ENCODE measurements around the gene PTPRJ. TPM values are rescaled to one million over a fixed set of nuclear protein-coding genes. Genes with fewer than 3 reads are reported as not detected.

Gene PTPRJ
- total and polyA plus RNA-seq, 7 donors = 2.4 to 23.3 (median 10.2) TPM

- 1% methylated on average over 82 of the region's 82 CpGs for WGBS, 2 donors
- Histone ChIP-seq H3K4me3 (peak overlapping the region; percentile 66 to 94 (median 84)), H3K27ac (peak overlapping the region; percentile 68 to 85 (median 74)), H3K27me3 (no peaks in the 10 kb centered on the region), H3K36me3 (no peaks in the 10 kb centered on the region), H3K9me3 (no peaks in the 10 kb centered on the region), H3K4me1 (peaks cover 0 to 20% (median 15%) of the 10 kb centered on the region in 4 donors)
- intact Hi-C loops (cut with DNase I) = loop anchor here (2.0 to 10.0 kb wide), 2 partner anchors 84 to 128 kb away; no protein-coding TSS in a partner anchor
- DNase-seq = peak; percentile 67
- no peak for TF ChIP-seq POLR2AphosphoS5 (IDR thresholded peaks at IDR 0.05)
- no peak for TF ChIP-seq CTCF (IDR thresholded peaks at IDR 0.05)
- no peak for TF ChIP-seq POLR2A (IDR thresholded peaks at IDR 0.05)
- TF ChIP-seq EP300 (IDR thresholded peaks at IDR 0.05) = no peak
Observed at GRCh38 chr11:47980907-47981621, 705 bp downstream of the PTPRJ start.

- no peak for DNase-seq
- Histone ChIP-seq H3K4me1 (peaks cover 0 to 20% (median 15%) of the 10 kb centered on the region in 4 donors), H3K27ac (peak overlapping the region; percentile 68 to 85 (median 74)), H3K9me3 (no peaks in the 10 kb centered on the region), H3K4me3 (peak overlapping the region; percentile 66 to 94 (median 84)), H3K27me3 (no peaks in the 10 kb centered on the region), H3K36me3 (no peaks in the 10 kb centered on the region)
- WGBS, 2 donors = 37 to 50% methylated on average over 17 of the region's 17 CpGs
- intact Hi-C loops (cut with DNase I) = loop anchor here (2.0 to 10.0 kb wide), 2 partner anchors 83 to 127 kb away; no protein-coding TSS in a partner anchor
- TF ChIP-seq EP300 (IDR thresholded peaks at IDR 0.05) = no peak
- TF ChIP-seq POLR2A (IDR thresholded peaks at IDR 0.05) = no peak
Observed at GRCh38 chr11:47981667-47982404, 1.5 kb downstream of the PTPRJ start.

- Histone ChIP-seq H3K4me1 (peaks cover 0 to 20% (median 15%) of the 10 kb centered on the region in 4 donors), H3K27me3 (no peaks in the 10 kb centered on the region), H3K36me3 (no peaks in the 10 kb centered on the region), H3K9me3 (no peaks in the 10 kb centered on the region), H3K4me3 (peak overlapping the region in 1 of 4 donors; percentile 86), H3K27ac (peak overlapping the region in 2 of 4 donors; percentile 24 to 85)
- TF ChIP-seq CTCF (IDR thresholded peaks at IDR 0.05) (no peak), POLR2AphosphoS5 (IDR thresholded peaks at IDR 0.05) (no peak), EP300 (IDR thresholded peaks at IDR 0.05) (no peak), POLR2A (IDR thresholded peaks at IDR 0.05) (no peak)
- no peak for DNase-seq
- intact Hi-C loops (cut with DNase I) = loop anchor here (10.0 kb wide), 1 partner anchor 82 kb away; no protein-coding TSS in a partner anchor
Observed at GRCh38 chr11:47982616-47983015, 2.3 kb downstream of the PTPRJ start.

- H3K4me1 ChIP-seq = peaks cover 0 to 20% (median 15%) of the 10 kb centered on the region in 4 donors
- intact Hi-C loops (cut with DNase I) = loop anchor here (10.0 kb wide), 1 partner anchor 81 kb away; no protein-coding TSS in a partner anchor
Observed at GRCh38 chr11:47983464-47984397, 3.4 kb downstream of the PTPRJ start.

More at GRCh38 chr11:47983464-47984397, 3.4 kb downstream of the PTPRJ start:
- no peak overlapping the region for H3K4me3 ChIP-seq
- H3K9me3 ChIP-seq = no peaks in the 10 kb centered on the region
- no peaks in the 10 kb centered on the region for H3K36me3 ChIP-seq
- peak overlapping the region in 1 of 4 donors; percentile 24 for H3K27ac ChIP-seq
- 28 to 65% methylated on average over 10 of the region's 10 CpGs for WGBS, 2 donors
- DNase-seq = no peak
- no peak for TF ChIP-seq POLR2A (IDR thresholded peaks at IDR 0.05)
- no peak for TF ChIP-seq EP300 (IDR thresholded peaks at IDR 0.05)
- no peak for TF ChIP-seq POLR2AphosphoS5 (IDR thresholded peaks at IDR 0.05)
- no peak for TF ChIP-seq CTCF (IDR thresholded peaks at IDR 0.05)
- H3K27me3 ChIP-seq = no peaks in the 10 kb centered on the region

Data from sigmoid colon (tissue), 7 donors.